ENCODE measurements around the gene ZNF518A. TPM values are rescaled to one million over a fixed set of nuclear protein-coding genes. Genes with fewer than 3 reads are reported as not detected.
A peak's percentile ranks its signal among the peaks of the same experiment; 100 is the strongest.

ZNF518A gene
- total and polyA plus RNA-seq, 8 donors, result 2.8 to 57.5 (median 9.6) TPM

DNA sequence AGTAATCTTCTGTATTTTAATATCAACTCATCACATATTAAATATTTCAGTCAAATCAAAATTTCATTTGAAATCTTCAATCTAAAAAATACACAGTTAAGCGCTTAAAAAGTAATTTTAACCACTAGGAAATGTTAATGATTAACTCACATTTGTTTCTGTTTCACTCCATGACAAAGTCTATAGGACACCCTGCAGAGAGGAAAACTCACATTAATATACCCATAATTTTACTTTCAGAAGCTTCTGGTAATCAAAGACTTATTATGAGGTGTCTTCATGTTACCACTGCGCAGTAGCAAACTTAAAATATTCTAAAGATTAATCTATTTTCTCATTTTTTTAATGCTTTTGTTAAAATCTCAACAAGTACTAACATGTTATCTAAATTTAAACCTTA lies 41.0 kb upstream of the ZNF518A start:
- H3K9me3 ChIP-seq, result peaks cover 0 to 6% (median 0%) of the 10 kb centered on the region in 4 donors
- TF ChIP-seq POLR2A (IDR thresholded peaks at IDR 0.05), result no peak
- TF ChIP-seq, protein P1, sequence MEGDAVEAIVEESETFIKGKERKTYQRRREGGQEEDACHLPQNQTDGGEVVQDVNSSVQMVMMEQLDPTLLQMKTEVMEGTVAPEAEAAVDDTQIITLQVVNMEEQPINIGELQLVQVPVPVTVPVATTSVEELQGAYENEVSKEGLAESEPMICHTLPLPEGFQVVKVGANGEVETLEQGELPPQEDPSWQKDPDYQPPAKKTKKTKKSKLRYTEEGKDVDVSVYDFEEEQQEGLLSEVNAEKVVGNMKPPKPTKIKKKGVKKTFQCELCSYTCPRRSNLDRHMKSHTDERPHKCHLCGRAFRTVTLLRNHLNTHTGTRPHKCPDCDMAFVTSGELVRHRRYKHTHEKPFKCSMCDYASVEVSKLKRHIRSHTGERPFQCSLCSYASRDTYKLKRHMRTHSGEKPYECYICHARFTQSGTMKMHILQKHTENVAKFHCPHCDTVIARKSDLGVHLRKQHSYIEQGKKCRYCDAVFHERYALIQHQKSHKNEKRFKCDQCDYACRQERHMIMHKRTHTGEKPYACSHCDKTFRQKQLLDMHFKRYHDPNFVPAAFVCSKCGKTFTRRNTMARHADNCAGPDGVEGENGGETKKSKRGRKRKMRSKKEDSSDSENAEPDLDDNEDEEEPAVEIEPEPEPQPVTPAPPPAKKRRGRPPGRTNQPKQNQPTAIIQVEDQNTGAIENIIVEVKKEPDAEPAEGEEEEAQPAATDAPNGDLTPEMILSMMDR (IDR thresholded peaks at IDR 0.05), result peak in 1 of 7 experiments; percentile 15
- DNase-seq, result peak in 1 of 2 donors; percentile 37
- intact Hi-C loops (cut with DNase I; ENCODE audit: low total_unique reads), result no loop called here
- WGBS, 5 donors, result 51 to 75% (median 58%) methylated on average over 2 of the region's 2 CpGs
- H3K36me3 ChIP-seq, result peaks cover 0 to 7% (median 3%) of the 10 kb centered on the region in 4 donors
- peak overlapping the region; percentile 60 to 77 (median 69) for H3K4me3 ChIP-seq
- H3K27ac ChIP-seq, result peak overlapping the region in 4 of 5 donors; percentile 94 to 98 (median 96)
- H3K4me1 ChIP-seq, result peaks cover 4 to 13% (median 6%) of the 10 kb centered on the region in 4 donors
- H3K27me3 ChIP-seq, result peaks cover 0 to 22% (median 17%) of the 10 kb centered on the region in 3 donors

DNA sequence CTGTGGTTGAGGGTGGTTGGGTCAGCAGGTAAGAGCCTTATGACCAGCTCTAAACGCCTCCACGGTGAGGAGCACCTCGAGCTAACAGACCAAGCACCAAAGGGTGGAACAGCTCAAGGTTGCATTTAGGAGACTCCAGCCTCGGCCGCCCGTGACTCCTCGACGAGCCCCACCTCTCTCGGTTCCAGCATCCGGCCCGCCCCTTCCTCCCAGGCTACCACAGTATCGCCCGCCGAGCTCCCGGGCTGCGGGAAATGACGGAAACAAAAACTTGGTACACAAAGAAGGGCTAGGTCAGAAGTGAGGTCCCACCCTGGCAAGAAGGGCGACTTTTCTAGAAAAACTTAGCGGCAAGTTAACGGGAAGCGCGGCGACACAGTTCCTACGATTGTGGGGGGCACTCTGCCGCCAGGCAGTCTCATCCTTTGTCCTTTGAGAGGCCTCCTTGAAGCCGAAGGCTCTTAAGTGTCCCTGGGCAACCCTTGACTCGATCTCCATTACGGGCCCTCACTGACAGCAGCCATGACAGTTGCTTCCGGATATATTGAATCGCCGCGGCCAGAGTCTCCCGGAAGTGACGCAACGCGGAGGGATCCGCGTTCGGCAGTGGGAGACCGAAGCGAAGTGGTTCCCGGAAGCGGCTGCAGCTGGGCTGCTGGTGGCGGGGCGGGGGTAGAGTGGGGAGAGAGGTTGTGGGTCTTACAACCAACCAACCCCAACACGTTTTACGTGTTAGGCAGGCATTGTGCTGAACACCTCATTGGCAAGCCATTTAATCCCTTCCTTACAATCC lies 40.2 kb upstream of the ZNF518A start:
- Histone ChIP-seq H3K4me1 (peaks cover 4 to 13% (median 6%) of the 10 kb centered on the region in 4 donors), H3K27ac (peak overlapping the region; percentile 92 to 98 (median 95)), H3K27me3 (peaks cover 0 to 29% (median 17%) of the 10 kb centered on the region in 3 donors), H3K36me3 (no peaks in the 10 kb centered on the region), H3K9me3 (peaks cover 0 to 6% (median 0%) of the 10 kb centered on the region in 4 donors), H3K4me3 (peak overlapping the region; percentile 60 to 77 (median 69))
- intact Hi-C loops (cut with DNase I; ENCODE audit: low total_unique reads), result loop anchor here (5.0 kb wide), 1 partner anchor 37 kb away; no protein-coding TSS in a partner anchor
- DNase-seq, result peak; percentile 96 to 98
- TF ChIP-seq, protein P1 (IDR thresholded peaks at IDR 0.05), result no peak
- TF ChIP-seq POLR2A (IDR thresholded peaks at IDR 0.05) (peak in 1 of 4 donors; percentile 25), POLR2AphosphoS5 (IDR thresholded peaks at IDR 0.05) (peak; percentile 78 to 94 (median 87)), EP300 (IDR thresholded peaks at IDR 0.05) (no peak)
- 0 to 2% (median 1%) methylated on average over 45 to 47 of the region's 47 CpGs for WGBS, 5 donors

DNA sequence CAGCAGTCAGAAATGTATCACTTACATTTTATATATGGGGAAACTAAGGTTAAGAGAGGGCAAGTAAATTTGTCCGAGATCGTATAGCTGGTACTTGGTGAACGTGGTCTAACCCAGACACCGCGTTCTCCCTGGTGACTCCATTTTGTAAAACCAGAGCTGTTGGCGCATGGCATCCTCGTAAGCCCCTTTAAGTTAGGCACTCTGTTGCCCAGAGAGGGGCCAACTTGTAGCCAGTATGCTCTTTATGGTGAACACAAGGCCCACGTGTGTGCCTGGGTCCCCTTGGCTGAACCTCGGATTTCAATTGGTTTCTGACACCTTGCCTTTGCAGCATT lies 39.7 kb upstream of the ZNF518A start:
- WGBS, 5 donors, result 72 to 84% (median 79%) methylated on average over 9 of the region's 9 CpGs
- TF ChIP-seq EP300 (IDR thresholded peaks at IDR 0.05), result no peak
- no peak for TF ChIP-seq POLR2AphosphoS5 (IDR thresholded peaks at IDR 0.05)
- no peak for TF ChIP-seq POLR2A (IDR thresholded peaks at IDR 0.05)
- TF ChIP-seq, protein P1 (IDR thresholded peaks at IDR 0.05), result no peak
- Histone ChIP-seq H3K4me1 (peaks cover 4 to 13% (median 6%) of the 10 kb centered on the region in 4 donors), H3K4me3 (peak overlapping the region; percentile 60 to 77 (median 69)), H3K27ac (peak overlapping the region; percentile 92 to 98 (median 95)), H3K36me3 (no peaks in the 10 kb centered on the region), H3K9me3 (peaks cover 0 to 6% (median 0%) of the 10 kb centered on the region in 4 donors), H3K27me3 (peaks cover 0 to 35% (median 17%) of the 10 kb centered on the region in 3 donors)
- DNase-seq, result no peak
- intact Hi-C loops (cut with DNase I; ENCODE audit: low total_unique reads), result loop anchor here (5.0 kb wide), 1 partner anchor 37 kb away; no protein-coding TSS in a partner anchor

DNA sequence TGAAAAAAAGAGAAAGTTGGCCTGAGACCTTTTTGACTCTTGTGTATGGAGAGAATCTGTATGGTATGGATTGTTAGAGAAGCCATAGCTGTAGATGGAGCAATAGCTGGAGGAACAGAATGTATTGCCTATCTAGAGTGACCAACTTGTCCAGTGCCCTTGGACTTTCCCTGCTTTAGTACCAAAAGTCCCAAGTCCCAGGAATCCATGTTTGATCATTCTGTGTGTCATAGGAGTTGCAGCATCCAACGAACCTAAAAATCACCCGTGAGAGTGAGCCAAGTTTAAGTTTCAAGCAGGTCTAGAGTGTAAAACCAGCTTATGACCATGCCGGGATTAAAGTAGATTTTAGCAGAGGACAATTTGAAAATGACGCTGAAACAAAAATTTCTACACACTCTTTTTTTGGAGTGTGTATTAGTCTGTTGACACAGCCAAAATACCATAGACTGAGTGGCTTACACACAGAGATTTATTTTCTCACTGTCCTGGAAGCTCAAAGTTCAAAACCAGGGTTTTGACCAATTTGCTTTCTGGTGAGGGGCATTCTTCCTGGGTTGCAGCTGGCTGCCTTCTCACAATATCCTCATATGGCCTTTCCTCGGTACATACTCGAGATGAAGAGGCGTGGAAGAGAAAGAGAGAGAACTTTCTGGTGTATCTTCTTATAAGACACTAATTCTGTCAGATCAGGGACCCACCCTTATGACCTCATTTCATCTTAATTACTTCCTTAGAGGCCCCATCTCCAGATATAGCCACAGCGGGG lies 36.9 kb upstream of the ZNF518A start:
- Histone ChIP-seq H3K27ac (no peak overlapping the region), H3K9me3 (peaks cover 0 to 6% (median 3%) of the 10 kb centered on the region in 4 donors), H3K36me3 (no peaks in the 10 kb centered on the region), H3K27me3 (peaks cover 0 to 61% (median 30%) of the 10 kb centered on the region in 3 donors), H3K4me1 (peaks cover 4 to 13% (median 6%) of the 10 kb centered on the region in 4 donors), H3K4me3 (no peak overlapping the region)
- TF ChIP-seq EP300 (IDR thresholded peaks at IDR 0.05) (no peak), POLR2AphosphoS5 (IDR thresholded peaks at IDR 0.05) (no peak), POLR2A (IDR thresholded peaks at IDR 0.05) (no peak)
- TF ChIP-seq, protein P1 (IDR thresholded peaks at IDR 0.05), result no peak
- intact Hi-C loops (cut with DNase I; ENCODE audit: low total_unique reads), result loop anchor here (5.0 kb wide), 1 partner anchor 34 kb away; no protein-coding TSS in a partner anchor
- WGBS, 5 donors, result 79 to 91% (median 88%) methylated on average over 8 of the region's 8 CpGs
- DNase-seq, result no peak

Data from stomach (tissue), 9 donors.